ENCODE measurements around the gene ZNF451.

ZNF451 gene

DNA sequence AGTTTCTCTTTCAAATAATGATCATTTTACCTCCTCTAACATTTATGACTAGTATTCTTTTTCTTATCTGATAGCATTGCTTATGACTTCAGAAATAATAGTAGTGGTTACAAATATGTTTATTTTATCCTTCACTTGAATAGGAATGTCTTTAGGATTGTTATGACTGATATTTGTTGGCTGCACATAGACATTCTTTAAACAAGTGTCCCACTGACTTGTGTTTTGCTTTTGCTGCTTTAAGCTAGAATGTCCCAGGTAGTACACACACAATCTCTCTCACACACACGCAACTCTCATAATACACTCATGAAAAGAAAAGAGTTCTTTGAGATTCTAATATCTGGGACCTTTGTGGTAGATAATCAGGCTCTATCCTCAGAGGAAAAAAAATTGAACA, 21.9 kb upstream of the ZNF451 start:
- H3K4me1 ChIP-seq (ENCODE audit: insufficient read depth, low read length, poor library complexity, severe bottlenecking): no peaks in the 10 kb centered on the region
- H3K27me3 ChIP-seq (ENCODE audit: insufficient read depth, low read length, poor library complexity, severe bottlenecking): no peaks in the 10 kb centered on the region
- H2AFZ ChIP-seq (ENCODE audit: low read length): no peak overlapping the region
- TF ChIP-seq EZH2phosphoT487 (IDR thresholded peaks at IDR 0.05; ENCODE audit: borderline replicate concordance) (no peak), CTCF (conservative IDR thresholded peaks at IDR 0.05; ENCODE audit: low read length) (no peak)
- no peak overlapping the region for H3K9ac ChIP-seq (ENCODE audit: low read depth, low read length, poor library complexity, severe bottlenecking)
- H3F3A ChIP-seq (ENCODE audit: low read depth): no peaks in the 10 kb centered on the region
- no peaks in the 10 kb centered on the region for H3K36me3 ChIP-seq (ENCODE audit: insufficient read depth, low read length)
- H4K20me1 ChIP-seq (ENCODE audit: insufficient read depth, low read length, poor library complexity, severe bottlenecking): no peaks in the 10 kb centered on the region
- no peaks in the 10 kb centered on the region for H3K9me3 ChIP-seq (ENCODE audit: insufficient read depth, low read depth, low read length)
- no peak overlapping the region for H3K4me3 ChIP-seq (ENCODE audit: low read length, poor library complexity, severe bottlenecking)
- no peaks in the 10 kb centered on the region for H3K79me2 ChIP-seq (ENCODE audit: insufficient read depth, low read length)
- H3K4me2 ChIP-seq (ENCODE audit: low read depth, low read length, poor library complexity, severe bottlenecking): no peak overlapping the region
- no peaks in the 10 kb centered on the region for H3K9me2 ChIP-seq (replicated peaks; ENCODE audit: low read depth, low read length)

- no peaks in the 10 kb centered on the region for H3K79me2 ChIP-seq (ENCODE audit: insufficient read depth, low read length)
- H3K9me3 ChIP-seq (ENCODE audit: insufficient read depth, low read depth, low read length): no peaks in the 10 kb centered on the region
- no peak overlapping the region for H3K4me3 ChIP-seq (ENCODE audit: low read length, poor library complexity, severe bottlenecking)
- no peak overlapping the region for H2AFZ ChIP-seq (ENCODE audit: low read length)
- H4K20me1 ChIP-seq (ENCODE audit: insufficient read depth, low read length, poor library complexity, severe bottlenecking): no peaks in the 10 kb centered on the region
- H3K27me3 ChIP-seq (ENCODE audit: insufficient read depth, low read length, poor library complexity, severe bottlenecking): no peaks in the 10 kb centered on the region
- no peaks in the 10 kb centered on the region for H3K4me1 ChIP-seq (ENCODE audit: insufficient read depth, low read length, poor library complexity, severe bottlenecking)
- no peaks in the 10 kb centered on the region for H3K9me2 ChIP-seq (replicated peaks; ENCODE audit: low read depth, low read length)
- no peaks in the 10 kb centered on the region for H3F3A ChIP-seq (ENCODE audit: low read depth)
- H3K4me2 ChIP-seq (ENCODE audit: low read depth, low read length, poor library complexity, severe bottlenecking): no peak overlapping the region
- no peaks in the 10 kb centered on the region for H3K36me3 ChIP-seq (ENCODE audit: insufficient read depth, low read length)
- TF ChIP-seq CTCF (conservative IDR thresholded peaks at IDR 0.05; ENCODE audit: low read length) (no peak), EZH2phosphoT487 (IDR thresholded peaks at IDR 0.05; ENCODE audit: borderline replicate concordance) (no peak)
- H3K9ac ChIP-seq (ENCODE audit: low read depth, low read length, poor library complexity, severe bottlenecking): no peak overlapping the region
Observed at GRCh38 chr6:57069228-57069627, 20.8 kb upstream of the ZNF451 start.

GRCh38 chr6:57069920-57070331, 20.1 kb upstream of the ZNF451 start:
- no peaks in the 10 kb centered on the region for H3K9me2 ChIP-seq (replicated peaks; ENCODE audit: low read depth, low read length)
- H3K36me3 ChIP-seq (ENCODE audit: insufficient read depth, low read length): no peaks in the 10 kb centered on the region
- no peak overlapping the region for H2AFZ ChIP-seq (ENCODE audit: low read length)
- H3F3A ChIP-seq (ENCODE audit: low read depth): no peaks in the 10 kb centered on the region
- no peak overlapping the region for H3K9ac ChIP-seq (ENCODE audit: low read depth, low read length, poor library complexity, severe bottlenecking)
- no peaks in the 10 kb centered on the region for H3K79me2 ChIP-seq (ENCODE audit: insufficient read depth, low read length)
- no peaks in the 10 kb centered on the region for H4K20me1 ChIP-seq (ENCODE audit: insufficient read depth, low read length, poor library complexity, severe bottlenecking)
- no peaks in the 10 kb centered on the region for H3K4me1 ChIP-seq (ENCODE audit: insufficient read depth, low read length, poor library complexity, severe bottlenecking)
- H3K4me3 ChIP-seq (ENCODE audit: low read length, poor library complexity, severe bottlenecking): no peak overlapping the region
- no peaks in the 10 kb centered on the region for H3K27me3 ChIP-seq (ENCODE audit: insufficient read depth, low read length, poor library complexity, severe bottlenecking)
- no peak overlapping the region for H3K4me2 ChIP-seq (ENCODE audit: low read depth, low read length, poor library complexity, severe bottlenecking)
- no peak for TF ChIP-seq CTCF (conservative IDR thresholded peaks at IDR 0.05; ENCODE audit: low read length)
- TF ChIP-seq EZH2phosphoT487 (IDR thresholded peaks at IDR 0.05; ENCODE audit: borderline replicate concordance): no peak
- no peaks in the 10 kb centered on the region for H3K9me3 ChIP-seq (ENCODE audit: insufficient read depth, low read depth, low read length)
